Inflammatory macrophage treated with lipopolysaccharide for 1 hour (primary cell): Measurements from ENCODE around the gene P4HB.
A peak's percentile ranks its signal among the peaks of the same experiment; 100 is the strongest.

Source experiments
- DNase-seq, 2 donors: peaks; one replicate each; pipeline ENCODE4 v3.0.0-alpha.2; 2020 to 2022

P4HB gene

DNA sequence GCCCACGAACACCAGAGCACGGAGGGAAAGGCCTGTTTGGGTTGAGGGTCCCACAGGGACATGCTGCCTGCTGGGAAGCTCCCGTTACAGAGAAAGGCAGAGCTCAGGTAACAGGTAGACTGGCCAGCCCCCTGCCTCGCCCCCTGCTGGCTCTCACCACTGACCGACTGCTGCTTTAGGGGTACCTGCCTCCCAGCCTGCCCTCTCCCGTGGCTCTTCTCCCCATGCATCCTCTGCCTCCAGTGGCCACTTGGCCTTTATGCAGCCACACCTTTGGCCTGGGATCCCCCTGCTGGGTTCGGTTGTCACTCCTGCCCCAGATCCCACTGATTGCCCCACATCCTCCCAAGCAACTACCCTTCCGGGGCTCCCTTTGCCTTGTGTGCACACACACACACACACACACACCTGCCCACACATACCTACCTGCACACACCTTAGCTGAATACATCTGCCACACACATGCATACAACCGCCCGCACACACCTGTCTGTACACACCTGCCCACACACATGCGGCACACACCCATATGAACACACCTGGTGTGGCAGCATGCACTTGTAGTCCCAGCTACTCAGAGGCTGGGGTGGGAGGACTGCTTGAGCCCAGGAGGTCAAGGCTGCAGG lies 34.4 kb downstream of the P4HB start:
- no peak for DNase-seq

DNA sequence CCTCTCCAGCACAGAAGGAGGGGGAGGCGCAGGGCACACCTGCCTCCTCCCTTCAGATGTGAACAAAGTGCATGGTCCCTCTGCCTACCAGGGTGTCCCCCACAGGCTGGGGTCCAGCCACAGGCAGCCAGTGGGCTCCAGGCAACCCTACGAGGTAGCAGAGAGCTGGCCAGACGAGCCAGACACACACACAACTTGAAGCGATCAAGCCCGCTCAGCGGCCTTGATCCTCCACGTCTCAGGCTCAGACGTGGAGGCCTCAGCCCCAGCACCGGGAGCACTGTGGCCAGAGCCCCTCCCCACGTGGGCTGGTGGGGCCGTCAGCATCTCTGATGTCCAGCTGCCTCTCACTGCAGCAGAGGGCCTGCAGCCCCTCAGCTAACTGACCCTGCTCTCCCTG lies 35.7 kb downstream of the P4HB start:
- DNase-seq: no peak

- DNase-seq: no peak
Observed at GRCh38 chr17:81823820-81824550, 36.4 kb downstream of the P4HB start.

DNA sequence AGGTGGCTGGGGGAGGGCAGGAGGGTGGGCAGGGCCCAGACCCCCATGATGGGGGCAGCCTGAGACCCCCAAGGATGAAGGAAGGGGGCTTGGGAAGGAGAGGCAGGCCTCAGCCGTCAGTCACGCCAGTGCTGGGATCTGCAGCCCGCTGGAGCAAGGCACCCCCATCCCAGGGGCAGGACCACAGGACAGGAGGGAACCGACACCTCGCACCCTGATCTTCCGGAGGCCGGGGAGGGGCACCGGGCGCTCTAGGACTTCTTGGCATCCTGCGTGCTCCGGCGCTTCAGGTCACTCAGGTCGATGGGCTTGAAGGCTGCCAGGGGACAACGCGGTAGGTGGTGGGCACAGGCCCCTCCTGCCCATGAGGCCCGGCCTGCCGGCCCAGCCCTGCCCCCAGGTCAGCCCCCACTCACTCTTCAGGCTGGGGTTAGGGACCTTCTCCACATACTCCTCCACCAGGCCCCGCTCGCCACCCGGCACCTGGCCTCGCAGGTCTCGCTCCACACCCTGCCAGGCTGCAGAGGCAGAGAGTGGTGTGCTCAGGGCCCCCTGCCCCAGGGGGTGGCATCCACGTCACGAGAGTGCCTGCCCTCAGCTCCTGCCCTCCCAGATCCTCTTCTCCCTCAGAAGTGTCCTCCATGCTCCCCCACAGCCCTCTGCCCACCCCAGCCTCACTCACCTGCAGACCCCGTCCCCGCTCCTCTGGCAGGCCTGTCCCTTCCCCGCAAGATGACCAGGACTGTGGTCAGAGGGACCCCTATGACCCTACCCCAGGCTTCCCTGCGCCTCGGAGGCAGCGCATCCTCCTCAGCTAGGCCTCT lies 37.1 kb downstream of the P4HB start:
- no peak for DNase-seq

DNA sequence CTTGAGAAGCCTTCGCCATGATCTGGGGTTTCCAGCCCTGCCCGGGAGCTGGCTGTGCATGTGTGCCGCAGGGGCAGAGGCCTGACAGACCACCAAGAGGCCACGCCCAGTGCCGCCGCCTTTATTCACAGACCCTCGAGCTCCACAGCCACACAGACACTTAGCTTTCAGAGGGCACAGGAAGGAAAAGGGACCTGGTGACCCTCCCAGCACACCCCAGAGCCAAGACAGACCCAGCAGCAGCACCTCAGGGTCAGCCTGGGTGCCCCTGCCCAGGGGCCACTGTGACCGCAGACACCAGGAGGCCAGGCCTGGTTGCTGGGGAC lies 38.1 kb downstream of the P4HB start:
- no peak for DNase-seq

GRCh38 chr17:81821603-81822311 lies 38.6 kb downstream of the P4HB start:
- DNase-seq: peak; percentile 73 to 90

- DNase-seq: no peak
Observed at GRCh38 chr17:81821147-81821546, 39.2 kb downstream of the P4HB start.

GRCh38 chr17:81819708-81820107 lies 40.6 kb downstream of the P4HB start:
- DNase-seq: no peak

GRCh38 chr17:81817758-81818147 lies 42.6 kb downstream of the P4HB start:
- DNase-seq: no peak

DNA sequence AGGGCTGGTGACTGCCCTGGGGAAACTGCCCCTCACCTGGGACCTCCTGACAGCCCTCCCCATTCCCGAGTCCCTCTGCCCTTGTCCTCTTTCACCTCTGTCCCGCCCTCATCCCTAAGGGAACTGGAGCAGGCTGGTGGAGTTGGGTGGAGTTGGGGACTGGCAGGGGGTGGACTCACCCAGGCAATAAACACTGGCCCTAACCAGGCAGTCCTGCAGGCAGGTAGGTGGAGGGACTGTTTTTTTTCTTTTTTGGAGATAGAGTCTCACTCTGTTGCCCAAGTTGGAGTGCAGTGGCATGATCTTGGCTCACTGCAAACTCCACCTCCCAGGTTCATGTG lies 44.7 kb downstream of the P4HB start:
- no peak for DNase-seq

GRCh38 chr17:81814748-81815645 lies 45.3 kb downstream of the P4HB start:
- DNase-seq: no peak

GRCh38 chr17:81813861-81814683 lies 46.3 kb downstream of the P4HB start:
- DNase-seq: no peak

GRCh38 chr17:81813371-81813684 lies 47.0 kb downstream of the P4HB start:
- DNase-seq: no peak

DNA sequence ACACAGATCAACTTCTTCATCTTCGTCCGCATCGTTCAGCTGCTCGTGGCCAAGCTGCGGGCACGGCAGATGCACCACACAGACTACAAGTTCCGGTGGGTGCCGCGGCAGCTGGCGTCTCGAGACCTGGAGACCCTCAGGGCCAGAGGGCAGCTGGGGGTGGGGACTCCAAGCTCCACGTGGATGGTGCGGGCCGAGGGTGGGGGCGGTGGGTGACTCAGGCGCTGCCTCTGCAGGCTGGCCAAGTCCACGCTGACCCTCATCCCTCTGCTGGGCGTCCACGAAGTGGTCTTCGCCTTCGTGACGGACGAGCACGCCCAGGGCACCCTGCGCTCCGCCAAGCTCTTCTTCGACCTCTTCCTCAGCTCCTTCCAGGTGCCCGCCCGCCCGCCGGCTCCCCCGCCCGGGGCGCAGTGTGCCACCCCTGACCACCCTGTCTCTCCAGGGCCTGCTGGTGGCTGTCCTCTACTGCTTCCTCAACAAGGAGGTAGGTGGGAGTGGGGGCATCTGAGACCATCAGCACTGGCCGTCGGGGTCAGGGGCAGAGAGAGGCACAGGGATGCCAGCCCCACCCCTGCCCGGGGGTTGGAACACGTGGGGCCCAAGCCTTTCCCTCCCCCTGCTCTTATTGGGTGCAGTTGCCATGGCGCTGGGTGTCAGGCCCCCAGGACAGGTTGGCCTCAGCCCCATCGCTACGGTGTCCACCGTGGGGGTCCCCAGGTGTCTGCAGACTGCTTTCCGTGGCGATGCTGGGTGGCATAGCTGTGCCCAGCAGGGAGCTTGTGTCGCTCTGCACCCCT lies 47.6 kb downstream of the P4HB start:
- no peak for DNase-seq

GRCh38 chr17:81811705-81812570 lies 48.4 kb downstream of the P4HB start:
- DNase-seq: no peak

GRCh38 chr17:81810892-81811704 lies 49.2 kb downstream of the P4HB start:
- DNase-seq: no peak

GRCh38 chr17:81810476-81810875 lies 49.9 kb downstream of the P4HB start:
- no peak for DNase-seq

DNA sequence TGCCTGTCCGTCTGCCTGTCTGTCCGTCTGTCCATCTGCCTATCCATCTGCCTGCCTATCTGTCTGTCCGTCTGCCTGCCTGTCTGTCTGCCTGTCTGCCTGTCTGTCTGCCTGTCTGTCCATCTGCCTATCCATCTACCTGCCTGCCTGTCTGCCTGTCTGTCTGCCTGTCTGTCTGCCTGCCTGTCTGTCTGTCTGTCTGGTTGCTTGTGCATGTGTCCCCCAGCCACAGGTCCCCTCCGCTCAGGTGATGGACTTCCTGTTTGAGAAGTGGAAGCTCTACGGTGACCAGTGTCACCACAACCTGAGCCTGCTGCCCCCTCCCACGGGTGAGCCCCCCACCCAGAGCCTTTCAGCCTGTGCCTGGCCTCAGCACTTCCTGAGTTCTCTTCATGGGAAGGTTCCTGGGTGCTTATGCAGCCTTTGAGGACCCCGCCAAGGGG lies 50.8 kb downstream of the P4HB start:
- no peak for DNase-seq
